Kidney glomerular epithelial cell (primary cell): ENCODE results near the gene CHCHD6.

ENCODE experiments used
- DNase-seq: peaks from one replicate; lab custom pipeline; 2025; lab: John Stamatoyannopoulos, UW

Gene CHCHD6

GRCh38 chr3:126703512-126704493 is at the start of gene CHCHD6:
Gene CHCHD6 (plus strand): TSS chr3:126704240. CDS start chr3:126704313, 73 bp downstream.
- peak; percentile 90 for DNase-seq

- peak; percentile 56 for DNase-seq
These were observed 49.3 kb upstream of the CHCHD6 start, which contains the start of gene TXNRD3 for GRCh38 chr3:126654571-126655383. Gene TXNRD3 (minus strand): TSS chr3:126655124.

GRCh38 chr3:126655887-126656286 is 48.2 kb upstream of the CHCHD6 start:
- DNase-seq, result no peak

- no peak for DNase-seq
These were observed 47.5 kb upstream of the CHCHD6 start for GRCh38 chr3:126656371-126657134.

- DNase-seq, result no peak
These were observed 46.1 kb upstream of the CHCHD6 start for GRCh38 chr3:126657901-126658300.

- no peak for DNase-seq
These were observed 45.5 kb upstream of the CHCHD6 start for GRCh38 chr3:126658584-126658983.

- no peak for DNase-seq
These were observed 43.8 kb upstream of the CHCHD6 start for GRCh38 chr3:126659915-126660886.

GRCh38 chr3:126661532-126662364 is 42.3 kb upstream of the CHCHD6 start:
- no peak for DNase-seq

- DNase-seq, result no peak
These were observed 40.8 kb upstream of the CHCHD6 start for GRCh38 chr3:126663257-126663656.

- no peak for DNase-seq
These were observed 40.3 kb upstream of the CHCHD6 start for GRCh38 chr3:126663750-126664149.

GRCh38 chr3:126664591-126665214 is 39.3 kb upstream of the CHCHD6 start:
- no peak for DNase-seq

GRCh38 chr3:126665221-126665936 is 38.7 kb upstream of the CHCHD6 start:
- DNase-seq, result no peak

- DNase-seq, result no peak
These were observed 37.9 kb upstream of the CHCHD6 start for GRCh38 chr3:126665959-126666657.

- no peak for DNase-seq
These were observed 37.1 kb upstream of the CHCHD6 start for GRCh38 chr3:126666658-126667528.

GRCh38 chr3:126667631-126668449 is 36.2 kb upstream of the CHCHD6 start:
- no peak for DNase-seq
